ENCODE measurements around the gene PPP1R14D. TPM values are rescaled to one million over a fixed set of nuclear protein-coding genes. Genes with fewer than 3 reads are reported as not detected.

The PPP1R14D gene
- total RNA-seq, 4 donors from 2014 or later, result 0.51 TPM; not detected in 3

- Histone ChIP-seq H3K27ac (no peak overlapping the region), H3K9me3 (no peaks in the 10 kb centered on the region), H3K36me3 (peaks cover 0 to 26% of the 10 kb centered on the region in 2 donors), H3K4me3 (no peak overlapping the region), H3K27me3 (no peaks in the 10 kb centered on the region), H3K4me1 (peaks cover 6 to 20% of the 10 kb centered on the region in 2 donors)
- intact Hi-C loops (cut with DNase I; ENCODE audit: low total_unique reads) (loop anchor here (5.0 to 10.0 kb wide), 3 partner anchors 47 to 214 kb away; partner anchors contain the start of genes GCHFR, KNL1 and VPS18), in situ Hi-C loops (cut with MboI; ENCODE audit: low sequenced_read_pairs in 4 of 4) (loop anchor here in 2 of 4 donors (10.0 kb wide), 1 partner anchor 54 kb away; the partner anchor contains the start of gene RMDN3 (in 2 of the 2))
- no peak for TF ChIP-seq CTCF (IDR thresholded peaks at IDR 0.05 in 4 of 5, conservative IDR thresholded peaks at IDR 0.05 in 1 of 5)
- TF ChIP-seq POLR2A (IDR thresholded peaks at IDR 0.05), result no peak
- ATAC-seq (no peak), DNase-seq (no peak)
These were observed 19.6 kb downstream of the PPP1R14D start for GRCh38 chr15:40808861-40809450.

GRCh38 chr15:40807888-40808461 lies 20.5 kb downstream of the PPP1R14D start:
- H3K27me3 ChIP-seq, result no peaks in the 10 kb centered on the region
- in situ Hi-C loops (cut with MboI; ENCODE audit: low sequenced_read_pairs in 4 of 4), result loop anchor here in 2 of 4 donors (10.0 kb wide), 1 partner anchor 53 kb away; the partner anchor contains the start of gene RMDN3 (in 2 of the 2)
- ATAC-seq (no peak), DNase-seq (no peak)
- peaks cover 0 to 19% of the 10 kb centered on the region in 2 donors for H3K36me3 ChIP-seq
- peak overlapping the region; percentile 87 to 100 (median 94) for H3K4me3 ChIP-seq
- no peaks in the 10 kb centered on the region for H3K9me3 ChIP-seq
- H3K4me1 ChIP-seq, result peaks cover 14 to 28% of the 10 kb centered on the region in 2 donors
- TF ChIP-seq CTCF (IDR thresholded peaks at IDR 0.05 in 4 of 5, conservative IDR thresholded peaks at IDR 0.05 in 1 of 5) (no peak), POLR2A (IDR thresholded peaks at IDR 0.05) (no peak)
- intact Hi-C loops (cut with DNase I; ENCODE audit: low total_unique reads), result loop anchor here (1.0 to 10.0 kb wide), 4 partner anchors 46 to 213 kb away; partner anchors contain the start of genes GCHFR, KNL1, RAD51 and VPS18
- H3K27ac ChIP-seq, result peak overlapping the region; percentile 96 to 100 (median 97)

DNA sequence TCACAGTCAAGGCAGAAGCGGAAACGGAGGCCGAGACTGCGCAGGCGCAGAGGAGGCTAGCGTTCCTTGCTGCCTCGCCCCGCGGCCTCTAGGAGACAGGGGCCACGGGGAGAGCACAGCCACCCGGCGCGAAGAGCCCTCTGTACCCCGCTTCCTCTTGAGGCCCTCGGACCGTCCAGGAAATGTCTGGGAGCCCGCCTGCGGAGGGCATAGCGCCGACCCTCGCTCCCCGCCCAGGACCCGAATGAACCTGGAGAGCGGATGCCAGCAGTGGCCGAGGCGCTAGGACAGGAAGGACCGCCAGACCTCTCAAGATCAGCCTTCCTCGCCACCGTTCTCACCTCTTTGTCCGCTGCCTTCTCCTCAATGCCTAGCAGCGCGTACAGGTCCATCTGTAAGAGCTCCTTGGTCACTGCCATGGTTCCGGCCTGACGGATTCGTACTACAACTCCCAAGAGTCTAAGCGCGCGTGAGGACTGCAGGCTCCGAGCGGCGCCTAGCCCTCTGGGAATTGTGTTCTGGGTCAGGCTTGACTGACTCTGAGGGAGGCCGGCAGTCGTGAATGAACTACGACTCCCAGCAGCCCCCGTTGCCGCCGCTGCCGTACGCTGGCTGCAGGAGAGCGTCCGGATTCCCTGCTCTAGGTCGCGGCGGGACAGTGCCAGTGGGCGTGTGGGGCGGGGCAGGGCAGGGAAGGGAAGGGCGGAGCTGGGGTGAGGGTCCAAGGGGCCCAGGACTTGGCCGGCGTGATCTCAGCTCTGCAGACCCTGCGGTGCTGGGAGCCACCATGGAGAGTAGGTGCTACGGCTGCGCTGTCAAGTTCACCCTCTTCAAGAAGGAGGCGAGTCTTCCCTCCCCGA lies 21.2 kb downstream of the PPP1R14D start, which contains the start of the genes DNAJC17 and ZFYVE19:
TSS of gene DNAJC17 (minus strand) at position 446 of the 860 bp plus-strand sequence. CDS start at position 419, 27 bp downstream.
TSS of gene ZFYVE19 (plus strand) at position 62 of the 860 bp plus-strand sequence. CDS start at position 563, 501 bp downstream.
- Histone ChIP-seq H3K4me1 (peaks cover 19 to 34% of the 10 kb centered on the region in 2 donors), H3K9me3 (no peaks in the 10 kb centered on the region), H3K27ac (peak within 1 kb of the TSS; percentile 96 to 100 (median 97)), H3K27me3 (no peaks in the 10 kb centered on the region), H3K4me3 (peak within 1 kb of the TSS; percentile 87 to 100 (median 94)), H3K36me3 (peaks cover 0 to 19% of the 10 kb centered on the region in 2 donors)
- DNase-seq (peak; percentile 97), ATAC-seq (peak; percentile 98 to 99)
- TF ChIP-seq POLR2A (IDR thresholded peaks at IDR 0.05) (peak; percentile 62 to 66), CTCF (IDR thresholded peaks at IDR 0.05 in 4 of 5, conservative IDR thresholded peaks at IDR 0.05 in 1 of 5) (peak in 1 of 5 experiments; percentile 30)
- intact Hi-C loops (cut with DNase I; ENCODE audit: low total_unique reads), result loop anchor here (1.0 to 10.0 kb wide), 4 partner anchors 45 to 212 kb away; partner anchors contain the start of genes GCHFR, KNL1, RAD51 and VPS18
- in situ Hi-C loops (cut with MboI; ENCODE audit: low sequenced_read_pairs in 4 of 4), result loop anchor here in 2 of 4 donors (10.0 kb wide), 1 partner anchor 52 kb away; the partner anchor contains the start of gene RMDN3 (in 2 of the 2)

- ATAC-seq, result no peak
- DNase-seq, result no peak
- in situ Hi-C loops (cut with MboI; ENCODE audit: low sequenced_read_pairs in 4 of 4), result loop anchor here in 2 of 4 donors (10.0 kb wide), 1 partner anchor 52 kb away; the partner anchor contains the start of gene RMDN3 (in 2 of the 2)
- intact Hi-C loops (cut with DNase I; ENCODE audit: low total_unique reads), result loop anchor here (1.0 to 10.0 kb wide), 4 partner anchors 44 to 212 kb away; partner anchors contain the start of genes GCHFR, KNL1, RAD51 and VPS18
- peaks cover 0 to 19% of the 10 kb centered on the region in 2 donors for H3K36me3 ChIP-seq
- TF ChIP-seq POLR2A (IDR thresholded peaks at IDR 0.05) (no peak), CTCF (IDR thresholded peaks at IDR 0.05 in 4 of 5, conservative IDR thresholded peaks at IDR 0.05 in 1 of 5) (no peak)
- peak overlapping the region; percentile 87 to 100 (median 94) for H3K4me3 ChIP-seq
- peak overlapping the region; percentile 96 to 100 (median 97) for H3K27ac ChIP-seq
- H3K4me1 ChIP-seq, result peaks cover 19 to 40% of the 10 kb centered on the region in 2 donors
- H3K27me3 ChIP-seq, result no peaks in the 10 kb centered on the region
- no peaks in the 10 kb centered on the region for H3K9me3 ChIP-seq
These were observed 21.9 kb downstream of the PPP1R14D start for GRCh38 chr15:40806672-40807027.

Measured in gastrocnemius medialis (tissue), 4 donors.